Hematopoietic multipotent progenitor cell (in vitro differentiated cells): ENCODE measurements around the gene DOC2A. TPM values are rescaled to one million over a fixed set of nuclear protein-coding genes. Genes with fewer than 3 reads are reported as not detected.
"Not testable (repeated sequence)": the region's sequence is repeated elsewhere in the genome, so short reads cannot be mapped to it uniquely, and the experiment has no call there.

Source experiments
- DNase-seq, 3 donors: peaks; one replicate each; pipeline ENCODE4 v3.0.0-alpha.2; 2011 to 2015; ENCODE audit warnings: low read depth in 2 of 3, low spot score in 2 of 3
- total RNA-seq: library from RNA; depleted of rRNA; stranded (reverse); fragments of >200 nt; gene quantifications from one replicate; pipeline ENCODE4 v1.2.3, GENCODE V29; 2012

DOC2A gene
- total RNA-seq, result 1.1 TPM

DNA sequence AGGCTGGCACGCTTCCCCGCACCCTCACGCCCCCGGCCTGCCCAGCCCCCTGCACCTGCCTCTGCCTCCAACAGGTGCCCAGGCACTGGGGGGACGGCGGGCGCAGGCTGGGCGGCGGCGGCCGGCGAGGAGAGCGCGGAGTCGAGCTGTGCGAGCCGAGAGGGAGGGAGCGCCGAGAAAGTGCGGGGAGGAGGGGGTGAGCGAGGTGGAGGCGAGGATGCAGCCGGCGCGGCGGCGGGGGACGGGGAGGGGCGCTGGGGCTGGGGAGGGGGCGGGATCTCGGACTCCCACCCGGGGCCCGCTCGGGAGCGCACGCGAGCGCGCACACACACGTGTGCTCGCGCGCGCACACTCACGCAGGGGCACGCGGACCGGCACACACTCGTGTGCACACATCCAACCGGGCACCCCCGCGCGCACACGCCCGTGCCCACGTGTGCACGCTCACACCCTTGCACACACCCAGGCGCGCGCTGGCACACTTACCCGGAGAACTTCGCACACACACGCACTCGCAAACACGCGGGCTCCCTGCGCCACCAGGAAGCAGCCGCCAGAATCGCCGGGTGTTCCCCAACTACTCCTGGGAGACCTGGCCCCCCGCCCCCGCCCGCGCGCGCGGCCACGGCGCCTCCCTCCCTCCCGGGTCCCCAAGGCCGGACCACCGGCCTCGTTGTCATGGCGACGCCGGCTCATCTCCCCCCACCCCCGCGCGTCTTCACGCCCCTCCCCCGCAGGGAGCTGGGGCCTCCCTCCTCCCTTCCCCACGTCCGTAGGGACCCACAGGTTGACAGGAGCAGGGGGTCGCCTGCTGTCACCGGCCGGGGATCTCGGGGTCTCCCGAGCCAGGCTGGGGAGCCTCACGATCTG lies at the start of gene DOC2A:
Gene DOC2A (minus strand): TSS at position 184 of the 870 bp plus-strand sequence. CDS start 805 bp downstream, outside the sequence.
- peak in 1 of 3 donors; percentile 45 for DNase-seq

GRCh38 chr16:30060346-30060745 lies 49.5 kb upstream of the DOC2A start:
- DNase-seq, result no peak

DNA sequence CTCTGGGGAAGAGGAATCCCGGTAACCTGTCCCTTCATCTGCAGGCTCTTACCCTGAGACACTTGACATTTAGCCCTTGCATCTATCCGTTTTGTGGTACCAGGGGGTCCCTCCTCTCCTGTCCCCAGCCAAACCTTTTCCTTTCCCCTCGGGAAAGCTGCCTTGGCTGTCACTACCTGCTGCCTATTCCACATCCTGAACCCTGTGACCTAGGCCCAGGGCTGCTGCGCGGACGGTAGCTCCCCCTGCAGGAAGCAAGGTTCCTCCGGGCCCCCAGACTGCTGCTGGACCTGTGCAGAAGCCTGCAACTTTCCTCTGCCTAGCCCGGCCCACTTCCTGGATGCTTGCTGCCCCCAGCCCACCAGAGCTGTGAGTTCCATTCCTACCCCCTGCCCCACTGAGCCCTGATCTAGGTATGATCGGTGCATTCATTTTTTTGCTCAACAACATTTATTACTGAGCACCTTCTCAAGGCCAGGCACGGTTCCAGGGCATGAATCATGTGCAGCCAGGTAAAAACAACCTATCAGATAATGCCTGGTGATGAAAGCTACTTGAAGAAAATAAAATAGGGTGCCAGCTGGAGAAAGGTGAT lies 44.2 kb upstream of the DOC2A start:
- peak in 1 of 3 donors; percentile 52 for DNase-seq

DNA sequence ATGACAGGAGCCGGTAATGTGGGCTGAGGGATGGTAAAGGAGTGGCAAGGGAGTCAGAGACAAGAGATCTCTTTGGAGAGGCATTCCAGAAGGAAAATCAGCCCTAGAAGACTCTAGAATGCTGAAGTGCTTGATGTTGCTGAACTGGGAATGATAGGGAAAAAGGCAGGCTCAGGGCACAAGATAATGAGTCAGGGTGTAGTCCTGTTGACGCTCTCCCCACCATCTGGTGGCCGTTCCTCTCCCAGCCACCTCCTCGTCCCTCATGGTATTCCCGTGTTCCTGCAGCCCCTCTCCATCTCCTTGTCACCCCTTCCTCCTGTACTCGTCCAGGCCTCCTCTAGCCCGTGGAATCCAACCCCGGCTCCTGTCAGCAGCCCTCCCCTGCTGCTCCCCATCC lies 43.6 kb upstream of the DOC2A start:
- no peak for DNase-seq

DNA sequence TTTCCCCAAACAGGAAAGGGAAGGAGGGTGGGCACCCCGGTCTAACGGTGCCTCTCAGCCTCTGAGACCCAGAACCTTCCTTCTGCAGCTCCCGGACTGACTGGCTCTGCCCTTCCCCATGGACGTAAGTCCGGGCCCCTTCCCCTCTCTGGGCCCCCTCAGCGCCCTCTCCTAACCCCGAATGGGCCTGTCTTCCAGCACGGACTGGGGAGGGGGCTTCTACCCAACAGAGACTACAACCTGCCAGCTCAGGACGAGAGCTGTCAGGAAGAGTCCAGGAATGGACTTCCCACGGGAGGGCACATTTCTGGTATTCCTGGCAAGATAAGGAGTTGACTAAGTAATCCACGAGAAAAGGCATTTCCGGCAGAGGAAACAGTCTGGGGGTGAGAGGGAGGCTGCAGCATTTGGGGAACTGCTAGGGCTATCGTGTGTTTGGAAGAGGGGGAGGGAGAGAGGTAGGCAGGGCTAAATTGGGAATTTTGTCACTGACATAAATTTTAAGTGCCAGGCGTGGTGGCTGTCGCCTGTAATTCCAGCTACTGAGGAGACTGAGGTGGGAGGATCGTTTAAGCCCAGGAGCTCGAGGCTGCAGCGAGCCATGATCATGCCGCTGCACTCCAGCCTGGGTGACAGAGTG lies 42.7 kb upstream of the DOC2A start:
- DNase-seq, result no peak

DNA sequence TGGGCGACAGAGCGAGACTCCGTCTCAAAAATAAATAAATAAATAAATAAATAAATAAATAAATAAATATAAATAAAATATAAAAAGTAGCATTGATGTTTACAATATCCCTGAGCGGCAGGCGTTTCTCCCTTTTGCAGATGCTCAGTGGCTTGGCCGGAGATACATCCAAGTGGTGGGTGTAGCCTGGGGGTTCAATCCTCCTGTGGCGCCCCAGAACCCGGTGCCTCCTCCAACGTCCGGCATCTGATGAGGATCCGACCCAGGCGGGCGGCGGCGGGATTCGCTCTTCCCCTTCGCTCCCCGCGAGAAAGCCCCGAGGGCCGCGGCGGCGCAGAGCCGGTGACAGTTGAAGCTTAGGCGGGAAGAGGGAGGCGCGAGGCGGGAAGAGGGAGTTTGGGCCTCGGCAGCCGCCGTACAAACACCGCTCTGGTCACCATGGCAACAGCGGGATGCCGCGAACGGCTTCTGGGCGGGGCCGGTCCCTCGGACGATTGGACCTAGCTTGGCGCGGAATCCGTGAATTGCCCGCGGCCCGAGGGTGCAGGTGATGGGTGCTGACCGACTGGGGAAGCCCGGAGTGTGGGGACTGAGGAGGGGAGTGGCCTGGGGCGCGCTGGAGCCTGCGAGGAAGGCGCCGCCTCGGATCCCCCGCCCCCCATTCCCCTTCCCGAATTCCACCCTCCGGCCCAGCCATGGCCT lies 42.0 kb upstream of the DOC2A start:
- DNase-seq, result peak; percentile 77 to 85 (median 82)

- no peak for DNase-seq
Measured at GRCh38 chr16:30051518-30051917, 40.7 kb upstream of the DOC2A start.

DNA sequence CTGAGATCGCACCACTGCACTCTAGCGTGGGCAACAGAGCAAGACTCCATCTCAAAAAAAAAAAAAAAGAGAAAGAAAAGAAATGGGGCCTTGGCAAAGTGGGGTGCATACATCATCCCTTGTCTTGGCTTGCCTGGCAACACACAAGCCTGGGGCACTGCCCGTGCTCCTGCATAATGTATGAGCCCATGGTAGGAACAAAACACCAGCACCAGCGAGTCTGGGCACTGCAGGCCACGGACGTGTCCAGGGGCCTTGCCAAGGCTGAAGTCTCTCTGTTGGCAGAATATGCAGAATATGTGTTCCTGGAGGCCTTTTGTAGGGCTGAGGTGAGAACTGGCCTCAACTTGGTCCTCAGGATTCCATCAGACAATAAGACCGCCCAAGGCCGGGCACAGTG lies 39.0 kb upstream of the DOC2A start:
- no peak for DNase-seq

GRCh38 chr16:30046588-30046987 lies 35.8 kb upstream of the DOC2A start:
- no peak for DNase-seq

GRCh38 chr16:30046178-30046577 lies 35.4 kb upstream of the DOC2A start:
- DNase-seq, result no peak

DNA sequence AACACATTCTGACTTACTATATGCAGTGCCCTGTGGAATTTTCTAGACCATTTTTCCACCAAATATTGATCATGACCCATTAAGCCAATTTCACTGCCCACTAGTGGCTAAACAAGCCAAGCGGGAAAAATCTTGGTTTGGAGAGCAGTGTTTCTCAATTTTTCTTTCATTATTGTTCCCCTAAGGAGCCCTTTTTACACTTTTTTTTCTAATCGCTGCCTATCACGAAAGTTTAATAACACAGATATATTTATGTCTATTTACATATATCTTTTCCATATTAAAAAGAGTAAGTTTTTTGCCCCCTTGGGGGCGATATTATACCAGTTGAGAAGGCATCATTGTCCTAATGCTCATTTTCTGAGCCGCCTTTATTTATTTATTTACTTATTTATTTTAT lies 31.0 kb upstream of the DOC2A start:
- peak in 1 of 3 donors; percentile 75 for DNase-seq

- not testable (repeated sequence) for DNase-seq
Measured at GRCh38 chr16:30040690-30041089, 29.9 kb upstream of the DOC2A start.

- DNase-seq, result peak in 1 of 3 donors; percentile 68
Measured at GRCh38 chr16:30040221-30040620, 29.4 kb upstream of the DOC2A start.

DNA sequence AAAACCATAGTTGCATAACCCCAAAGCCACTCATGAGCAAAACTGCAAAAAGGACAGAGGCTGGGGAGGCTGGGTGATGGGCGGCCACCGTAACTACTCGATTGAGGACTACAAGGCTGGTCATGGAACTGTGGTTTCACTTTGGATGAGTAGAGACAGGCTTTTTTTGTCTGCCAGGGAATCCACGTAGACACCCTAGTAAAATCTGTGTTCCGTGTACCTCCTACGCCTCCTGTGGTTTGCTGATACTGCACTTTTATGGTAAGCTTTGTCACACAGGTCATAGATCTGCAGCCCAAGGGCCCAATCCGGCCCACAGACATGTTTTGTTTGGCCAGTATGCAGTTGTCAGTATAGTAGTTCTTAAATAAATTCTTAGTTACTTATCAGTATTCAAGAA lies 22.4 kb upstream of the DOC2A start:
- DNase-seq, result no peak

GRCh38 chr16:30032083-30032819 lies 21.4 kb upstream of the DOC2A start:
- peak; percentile 47 to 82 (median 67) for DNase-seq

GRCh38 chr16:30031477-30031918 lies 20.7 kb upstream of the DOC2A start:
- DNase-seq, result no peak

GRCh38 chr16:30030841-30031413 lies 20.1 kb upstream of the DOC2A start, which contains the start of gene TLCD3B:
TSS of gene TLCD3B (minus strand) at chr16:30031271. CDS start at chr16:30030527, 744 bp downstream.
- DNase-seq, result no peak

DNA sequence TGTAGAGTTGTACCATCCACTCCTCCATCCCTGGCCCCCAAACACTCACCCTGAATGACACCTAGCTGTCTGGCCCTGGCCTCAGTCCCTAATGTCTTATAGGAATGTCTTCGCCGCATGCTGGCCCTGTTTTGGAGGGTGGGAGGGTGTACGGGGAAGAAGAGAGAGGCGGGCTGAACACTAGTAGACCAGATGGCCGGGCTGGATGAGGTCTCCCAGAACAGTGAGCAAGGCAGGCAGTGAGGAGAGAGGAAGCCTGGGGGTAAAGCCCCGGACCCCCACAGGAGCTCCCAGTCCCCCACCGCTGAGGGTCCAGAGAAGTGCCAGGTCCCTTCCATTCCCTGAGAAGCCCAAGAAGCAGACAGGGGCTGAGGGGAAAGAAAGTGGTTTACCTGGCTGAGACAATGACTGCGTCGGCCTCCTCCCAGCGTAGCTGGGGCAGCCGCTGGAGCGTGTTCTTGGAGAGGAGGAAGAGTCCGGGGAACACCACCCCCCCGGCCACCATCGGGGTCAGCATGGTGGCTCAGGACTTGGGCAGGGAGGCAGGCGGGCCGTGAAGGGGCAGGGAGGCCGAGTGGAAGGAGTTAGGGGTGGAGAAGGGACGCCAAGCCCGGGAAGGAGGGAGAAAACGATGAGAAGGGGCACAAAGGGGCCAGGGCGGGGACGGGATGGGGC lies 19.3 kb upstream of the DOC2A start:
- DNase-seq, result no peak

DNA sequence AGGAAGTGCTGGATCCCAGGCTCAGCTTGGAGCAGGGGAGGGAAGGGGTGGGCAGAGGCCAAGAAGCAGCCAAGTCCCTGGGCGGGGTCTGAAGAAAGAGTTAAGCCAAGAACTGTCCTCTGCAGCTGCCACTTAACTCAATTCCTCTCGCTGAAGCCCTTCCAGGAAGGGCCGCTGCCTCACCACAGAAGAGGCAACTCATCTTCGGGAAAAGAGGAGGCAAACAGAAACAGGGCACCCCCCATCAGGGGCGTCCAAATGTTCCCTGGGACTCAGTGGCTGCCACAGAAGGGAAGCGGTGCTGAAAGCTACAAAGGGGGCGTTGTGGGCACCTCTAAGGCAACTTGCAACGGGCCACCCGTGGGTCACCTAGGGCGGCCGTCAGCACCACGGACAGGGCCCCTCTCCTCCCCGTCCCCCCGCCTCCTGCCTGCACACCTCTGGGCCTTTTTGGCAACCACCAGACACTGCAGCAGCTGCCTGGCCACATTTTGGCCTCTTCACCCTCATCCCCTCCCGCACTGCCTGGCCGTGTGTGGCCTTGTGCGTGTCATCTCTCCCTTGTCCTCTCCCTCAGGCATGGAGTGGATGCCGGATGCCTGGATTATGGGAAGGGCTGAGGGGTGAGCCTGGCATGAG lies 17.7 kb upstream of the DOC2A start:
- DNase-seq, result peak in 1 of 3 donors; percentile 59
